HEK293T (cell line): ENCODE data around the gene TANC1.

Source experiments
- CTCF ChIA-PET: fragments of 350-600 bp; formaldehyde crosslinking; extraction: SDS; loops from one replicate; lab custom pipeline; 2021; ENCODE audit warnings: antibody characterized with exemption, inconsistent platforms; lab: Yijun Ruan, JAX
- POLR2A ChIA-PET: fragments of 350-600 bp; formaldehyde crosslinking; extraction: SDS; loops from one replicate; lab custom pipeline; 2020; ENCODE audit warnings: antibody characterized with exemption, inconsistent platforms; lab: Yijun Ruan, JAX
- DNase-seq: peaks from one replicate; pipeline ENCODE4 v3.0.0; 2012; ENCODE audit warnings: mixed read lengths; ENCODE audit errors: extremely low spot score
- ARNT ChIP-seq: fragments of 450-650 bp; IDR thresholded peaks from 2 replicates; pipeline ENCODE4 v1.6.1; 2017; ENCODE audit warnings: mild to moderate bottlenecking
- BHLHE40 ChIP-seq: fragments of 450-650 bp; IDR thresholded peaks from 2 replicates; pipeline ENCODE4 v1.6.1; 2016; ENCODE audit warnings: mild to moderate bottlenecking, moderate library complexity, borderline replicate concordance
- CTBP1 ChIP-seq: fragments of 450-650 bp; IDR thresholded peaks from 2 replicates; pipeline ENCODE4 v1.6.1; 2016; ENCODE audit warnings: borderline replicate concordance
- ELF4 ChIP-seq: fragments of 450-650 bp; IDR thresholded peaks from 2 replicates; pipeline ENCODE4 v1.6.1; 2017; ENCODE audit warnings: antibody characterized with exemption
- FOXA1 ChIP-seq: fragments of 450-650 bp; IDR thresholded peaks from 2 replicates; pipeline ENCODE4 v1.6.1; 2016; ENCODE audit warnings: mild to moderate bottlenecking
- FOXK2 ChIP-seq: fragments of 450-650 bp; IDR thresholded peaks from 2 replicates; pipeline ENCODE4 v1.6.1; 2016; ENCODE audit warnings: mild to moderate bottlenecking
- FOXM1 ChIP-seq: fragments of 450-650 bp; IDR thresholded peaks from 2 replicates; pipeline ENCODE4 v1.6.1; 2017; ENCODE audit warnings: mild to moderate bottlenecking, borderline replicate concordance
- HDGF ChIP-seq: fragments of 450-650 bp; IDR thresholded peaks from 2 replicates; pipeline ENCODE4 v1.6.1; 2017; ENCODE audit warnings: antibody characterized with exemption, borderline replicate concordance
- L3MBTL2 ChIP-seq: fragments of 450-650 bp; conservative IDR thresholded peaks from 2 replicates; pipeline ENCODE4 v1.6.1; 2016; ENCODE audit warnings: mild to moderate bottlenecking
- LEF1 ChIP-seq: fragments of 450-650 bp; IDR thresholded peaks from 2 replicates; pipeline ENCODE4 v1.6.1; 2017; ENCODE audit warnings: mild to moderate bottlenecking, borderline replicate concordance
- NFRKB ChIP-seq: fragments of 450-650 bp; IDR thresholded peaks from 2 replicates; pipeline ENCODE4 v1.6.1; 2016; ENCODE audit warnings: mild to moderate bottlenecking, moderate library complexity
- PKNOX1 ChIP-seq: fragments of 450-650 bp; IDR thresholded peaks from 2 replicates; pipeline ENCODE4 v1.6.1; 2016
- SP1 ChIP-seq: fragments of 450-650 bp; IDR thresholded peaks from 2 replicates; pipeline ENCODE4 v1.6.1; 2017
- SUZ12 ChIP-seq: fragments of 450-650 bp; IDR thresholded peaks from 2 replicates; pipeline ENCODE4 v1.6.1; 2016; ENCODE audit warnings: mild to moderate bottlenecking
- TARDBP ChIP-seq: fragments of 450-650 bp; IDR thresholded peaks from 2 replicates; pipeline ENCODE4 v1.6.1; 2016
- ZNF384 ChIP-seq: fragments of 450-650 bp; IDR thresholded peaks from 2 replicates; pipeline ENCODE4 v1.6.1; 2016

TANC1 gene

GRCh38 chr2:159119652-159120257 lies 151.3 kb downstream of the TANC1 start:
- ChIA-PET CTCF (interaction anchor here (1.3 to 2.6 kb wide), 3 partner anchors 10 to 211 kb away, joined by 5 to 18 read pairs (median 9); no protein-coding TSS in a partner anchor), POLR2A (no interaction called here)
- no peak for DNase-seq
- TF ChIP-seq SUZ12 (no peak), SP1 (no peak), L3MBTL2 (no peak), FOXA1 (no peak), TARDBP (no peak), CTBP1 (no peak), FOXM1 (no peak)

GRCh38 chr2:159123786-159124185 lies 155.3 kb downstream of the TANC1 start:
- DNase-seq = no peak
- TF ChIP-seq BHLHE40 (no peak), CTBP1 (no peak), FOXM1 (no peak), SUZ12 (no peak), TARDBP (no peak), SP1 (no peak), HDGF (no peak), ELF4 (no peak), NFRKB (no peak), FOXA1 (no peak), ZNF384 (no peak), L3MBTL2 (no peak), ARNT (no peak), LEF1 (no peak), PKNOX1 (no peak), FOXK2 (no peak)
- POLR2A ChIA-PET = no interaction called here
- CTCF ChIA-PET = interaction anchor here (1.0 kb wide), 1 partner anchor 51 kb away, joined by 3 read pairs; no protein-coding TSS in a partner anchor

- peak; percentile 34 for DNase-seq
- CTCF ChIA-PET = interaction anchor here (0.6 to 1.0 kb wide), 3 partner anchors 52 to 140 kb away, joined by 3 to 4 read pairs (median 3); no protein-coding TSS in a partner anchor
- TF ChIP-seq ZNF384 = peak; percentile 83
- TF ChIP-seq BHLHE40 = no peak
- TF ChIP-seq SP1 = no peak
- POLR2A ChIA-PET = interaction anchor here (1.4 kb wide), 1 partner anchor 158 kb away, joined by 5 read pairs; no protein-coding TSS in a partner anchor
Observed at GRCh38 chr2:159124441-159124911, 156.0 kb downstream of the TANC1 start.

GRCh38 chr2:159124931-159125467 lies 156.6 kb downstream of the TANC1 start:
- CTCF ChIA-PET = interaction anchor here (0.6 kb wide), 1 partner anchor 140 kb away, joined by 3 read pairs; no protein-coding TSS in a partner anchor
- DNase-seq = no peak
- POLR2A ChIA-PET = interaction anchor here (1.4 kb wide), 1 partner anchor 158 kb away, joined by 5 read pairs; no protein-coding TSS in a partner anchor
- TF ChIP-seq BHLHE40 = no peak
- no peak for TF ChIP-seq NFRKB
- no peak for TF ChIP-seq FOXM1
- TF ChIP-seq TARDBP = no peak
- no peak for TF ChIP-seq CTBP1
- TF ChIP-seq PKNOX1 = no peak
- no peak for TF ChIP-seq FOXA1
- no peak for TF ChIP-seq FOXK2
- TF ChIP-seq ARNT = no peak
- no peak for TF ChIP-seq HDGF

- DNase-seq = no peak
- ChIA-PET CTCF (no interaction called here), POLR2A (no interaction called here)
- no peak for TF ChIP-seq SUZ12
- no peak for TF ChIP-seq FOXK2
- no peak for TF ChIP-seq PKNOX1
- no peak for TF ChIP-seq LEF1
- TF ChIP-seq BHLHE40 = no peak
- TF ChIP-seq FOXA1 = no peak
- no peak for TF ChIP-seq ZNF384
Observed at GRCh38 chr2:159125858-159126257, 157.4 kb downstream of the TANC1 start.

GRCh38 chr2:159126432-159127022 lies 158.1 kb downstream of the TANC1 start:
- DNase-seq = no peak
- POLR2A ChIA-PET = no interaction called here
- TF ChIP-seq FOXM1 = no peak
- no peak for TF ChIP-seq FOXA1
- no peak for TF ChIP-seq SP1
- TF ChIP-seq CTBP1 = no peak
- TF ChIP-seq LEF1 = no peak
- no peak for TF ChIP-seq TARDBP
- TF ChIP-seq ARNT = no peak
- no peak for TF ChIP-seq HDGF
- no peak for TF ChIP-seq FOXK2
- no peak for TF ChIP-seq BHLHE40
- TF ChIP-seq NFRKB = no peak
- no peak for TF ChIP-seq ZNF384
- no peak for TF ChIP-seq SUZ12
- TF ChIP-seq L3MBTL2 = no peak
- TF ChIP-seq PKNOX1 = no peak
- no peak for TF ChIP-seq ELF4
- CTCF ChIA-PET = interaction anchor here (0.6 kb wide), 1 partner anchor 41 kb away, joined by 3 read pairs; no protein-coding TSS in a partner anchor
